DND-41 (cell line): Measurements from ENCODE around the gene URB1.
A peak's percentile ranks its signal among the peaks of the same experiment; 100 is the strongest.

ENCODE experiments used
- ATAC-seq: fragments of 200-7000 bp; cut with Tn5 transposase; 3 replicates; pipeline ENCODE4 v1.9.1; 2021; ENCODE audit warnings: low read depth; ENCODE audit not compliant: insufficient read depth
- DNase-seq: peaks from one replicate; pipeline ENCODE4 v3.0.0-alpha.2; 2020
- H2AFZ ChIP-seq: 2 replicates; pipeline ENCODE4 v1.6.0; 2012; ENCODE audit warnings: low read depth, low read length
- H3K27ac ChIP-seq: 2 replicates; pipeline ENCODE4 v1.5.1; 2012; ENCODE audit warnings: low read length, inconsistent platforms
- H3K27me3 ChIP-seq: fragments of 200-600 bp; sonication (generic); 2 replicates; pipeline ENCODE4 v1.6.0; 2012; ENCODE audit warnings: low read length, mild to moderate bottlenecking, inconsistent platforms; ENCODE audit not compliant: insufficient read depth, poor library complexity
- H3K36me3 ChIP-seq: 2 replicates; pipeline ENCODE4 v1.5.1; 2012; ENCODE audit warnings: low read length, inconsistent platforms; ENCODE audit not compliant: insufficient read depth
- H3K4me1 ChIP-seq: 2 replicates; pipeline ENCODE4 v1.5.1; 2012; ENCODE audit warnings: mild to moderate bottlenecking, low read length; ENCODE audit not compliant: insufficient read depth
- H3K4me2 ChIP-seq: 2 replicates; pipeline ENCODE4 v1.6.0; 2012; ENCODE audit warnings: mild to moderate bottlenecking, moderate library complexity, low read length, inconsistent platforms; ENCODE audit not compliant: insufficient read depth
- H3K4me3 ChIP-seq, 2 experiments: fragments of 200-600 bp in 1 of 2; shearing (Covaris generic) in 1 of 2; 2 replicates each; pipeline ENCODE4 v1.5.1; 2012 to 2016; ENCODE audit warnings: inconsistent platforms in 2 of 2, low read length in 2 of 2, mild to moderate bottlenecking in 2 of 2, low read depth in 1 of 2, moderate library complexity in 1 of 2
- H3K79me2 ChIP-seq: 2 replicates; pipeline ENCODE4 v1.6.0; 2012; ENCODE audit warnings: low read length, inconsistent platforms; ENCODE audit not compliant: insufficient read depth
- H3K9ac ChIP-seq: 2 replicates; pipeline ENCODE4 v1.6.0; 2012; ENCODE audit warnings: low read depth, mild to moderate bottlenecking, inconsistent platforms, low read length, moderate library complexity
- H3K9me3 ChIP-seq: 2 replicates; pipeline ENCODE4 v1.5.1; 2012; ENCODE audit warnings: low read length, moderate library complexity, mild to moderate bottlenecking, inconsistent platforms; ENCODE audit not compliant: insufficient read depth, severe bottlenecking
- H4K20me1 ChIP-seq: 2 replicates; pipeline ENCODE4 v1.6.0; 2012; ENCODE audit warnings: low read length; ENCODE audit not compliant: insufficient read depth
- CTCF ChIP-seq: IDR thresholded peaks from 2 replicates; pipeline ENCODE4 v1.5.1; 2012; ENCODE audit warnings: borderline replicate concordance, low read length, moderate library complexity, mild to moderate bottlenecking; ENCODE audit not compliant: poor library complexity, severe bottlenecking; ENCODE audit errors: extremely low read depth
- EZH2 ChIP-seq: IDR thresholded peaks from 3 replicates; pipeline ENCODE4 v1.6.1; 2012; ENCODE audit warnings: borderline replicate concordance, low read depth, mild to moderate bottlenecking, moderate library complexity, low read length, inconsistent platforms; ENCODE audit not compliant: severe bottlenecking

Gene URB1

GRCh38 chr21:32307706-32308105, 85.1 kb downstream of the URB1 start:
- Histone ChIP-seq H3K27me3 (no peaks in the 10 kb centered on the region), H3K4me1 (no peaks in the 10 kb centered on the region), H3K4me2 (no peak overlapping the region), H2AFZ (no peak overlapping the region), H3K9ac (no peak overlapping the region), H3K79me2 (no peaks in the 10 kb centered on the region), H3K4me3 (no peak overlapping the region), H3K36me3 (peaks cover 26% of the 10 kb centered on the region), H3K27ac (no peak overlapping the region), H3K9me3 (no peaks in the 10 kb centered on the region), H4K20me1 (no peaks in the 10 kb centered on the region)
- TF ChIP-seq EZH2 (no peak), CTCF (no peak)
- no peak for ATAC-seq
- DNase-seq, result no peak

GRCh38 chr21:32306021-32306780, 86.6 kb downstream of the URB1 start:
- ATAC-seq (peak; percentile 35; the same call in 1 of the 3 replicates), DNase-seq (no peak)
- Histone ChIP-seq H2AFZ (no peak overlapping the region), H3K79me2 (no peaks in the 10 kb centered on the region), H4K20me1 (no peaks in the 10 kb centered on the region), H3K9me3 (no peaks in the 10 kb centered on the region), H3K36me3 (peaks cover 12% of the 10 kb centered on the region; the same call in 1 of the 2 replicates), H3K9ac (no peak overlapping the region), H3K27ac (no peak overlapping the region), H3K27me3 (no peaks in the 10 kb centered on the region), H3K4me3 (no peak overlapping the region), H3K4me2 (no peak overlapping the region), H3K4me1 (no peaks in the 10 kb centered on the region)
- TF ChIP-seq EZH2, result no peak
- peak; percentile 43 for TF ChIP-seq CTCF

- TF ChIP-seq EZH2, result no peak
- no peak for TF ChIP-seq CTCF
- H3K27me3 ChIP-seq, result no peaks in the 10 kb centered on the region
- H3K4me3 ChIP-seq, result no peak overlapping the region
- no peak overlapping the region for H3K9ac ChIP-seq
- H3K9me3 ChIP-seq, result no peaks in the 10 kb centered on the region
- no peaks in the 10 kb centered on the region for H3K4me1 ChIP-seq
- DNase-seq (no peak), ATAC-seq (no peak)
- peaks cover 6% of the 10 kb centered on the region; the same call in 1 of the 2 replicates for H3K36me3 ChIP-seq
- H4K20me1 ChIP-seq, result no peaks in the 10 kb centered on the region
- H3K4me2 ChIP-seq, result no peak overlapping the region
- H3K27ac ChIP-seq, result no peak overlapping the region
- no peaks in the 10 kb centered on the region for H3K79me2 ChIP-seq
- no peak overlapping the region for H2AFZ ChIP-seq
Measured at GRCh38 chr21:32304998-32305397, 87.8 kb downstream of the URB1 start.
